Thymus (tissue), 2 donors: ENCODE results near the gene SNAPC3. TPM values are rescaled to one million over a fixed set of nuclear protein-coding genes. Genes with fewer than 3 reads are reported as not detected.

Experiments used
- polyA plus RNA-seq: library from polyadenylated mRNA; stranded (reverse); fragments of 200-250 nt; gene quantifications from one replicate; pipeline ENCODE4 v1.2.3, GENCODE V29; 2013
- total RNA-seq: library from RNA; stranded (reverse); fragments of 120-200 nt; gene quantifications from one replicate; pipeline ENCODE4 v1.2.4, GENCODE V29; 2013
- donor health status: healthy.

The SNAPC3 gene
- total and polyA plus RNA-seq, 2 donors: 18.1 to 24.0 TPM

Other genes starting within 250 kb of the SNAPC3 start
- gene TTC39B, start 115.7 kb upstream of the SNAPC3 start, total RNA-seq: 10.6 TPM
- 9.4 TPM for gene TTC39B, start 115.7 kb upstream of the SNAPC3 start, polyA plus RNA-seq
- 170 TPM for gene PSIP1, start 88.1 kb downstream of the SNAPC3 start, total RNA-seq
- gene PSIP1, start 88.1 kb downstream of the SNAPC3 start, polyA plus RNA-seq: 116 TPM
- 13.9 TPM for gene CCDC171, start 130.2 kb downstream of the SNAPC3 start, total RNA-seq
- gene CCDC171, start 130.2 kb downstream of the SNAPC3 start, polyA plus RNA-seq: 9.8 TPM